A673 (cell line): ENCODE data around the gene TOPAZ1. TPM values are rescaled to one million over a fixed set of nuclear protein-coding genes. Genes with fewer than 3 reads are reported as not detected.

Experiments used
- BruUV-seq: library from RNA; stranded (reverse); fragments of 400-500 nt; replicated peaks from 2 replicates; lab custom pipeline; 2021; lab: Mats Ljungman, UMichigan
- CTCF ChIA-PET: fragments of 300-600 bp; sonication (Branson Sonifier 250); formaldehyde crosslinking; loops from one replicate; lab custom pipeline; 2022; ENCODE audit warnings: antibody characterized with exemption; lab: Charles Lee
- POLR2A ChIA-PET: fragments of 300-600 bp; sonication (Branson Sonifier 250); formaldehyde crosslinking; loops from one replicate; lab custom pipeline; 2022; ENCODE audit warnings: antibody characterized with exemption; ENCODE audit not compliant: low non-redundant PET; lab: Charles Lee
- DNase-seq: peaks from one replicate; pipeline ENCODE4 v3.0.0-alpha.2; 2015; ENCODE audit warnings: low spot score
- H3K27ac ChIP-seq: fragments of 200-600 bp; sonication (generic); 2 replicates; pipeline ENCODE4 v1.5.1; 2016; ENCODE audit warnings: mixed run types, low read depth, mild to moderate bottlenecking, mixed read lengths, antibody characterized with exemption, low read length; ENCODE audit not compliant: poor library complexity, severe bottlenecking
- H3K27me3 ChIP-seq: fragments of 200-600 bp; sonication (generic); replicated peaks from 2 replicates; pipeline ENCODE4 v1.6.1; 2017; ENCODE audit warnings: mixed run types, low read depth, mild to moderate bottlenecking, mixed read lengths, antibody characterized with exemption, low read length; ENCODE audit not compliant: insufficient read depth, poor library complexity
- H3K36me3 ChIP-seq: fragments of 200-600 bp; sonication (generic); 2 replicates; pipeline ENCODE4 v1.6.1; 2016; ENCODE audit warnings: mixed run types, mild to moderate bottlenecking, mixed read lengths, antibody characterized with exemption, low read length; ENCODE audit not compliant: insufficient read depth, poor library complexity, severe bottlenecking
- H3K4me1 ChIP-seq: fragments of 200-600 bp; sonication (generic); 2 replicates; pipeline ENCODE4 v1.6.1; 2017; ENCODE audit warnings: mixed run types, mild to moderate bottlenecking, mixed read lengths, antibody characterized with exemption, low read length; ENCODE audit not compliant: insufficient read depth, poor library complexity, severe bottlenecking
- H3K4me3 ChIP-seq: fragments of 200-600 bp; sonication (generic); 2 replicates; pipeline ENCODE4 v1.5.1; 2016; ENCODE audit warnings: low read depth, mixed run types, mild to moderate bottlenecking, mixed read lengths, low read length; ENCODE audit not compliant: poor library complexity, severe bottlenecking
- H3K9me3 ChIP-seq: fragments of 200-600 bp; sonication (generic); 2 replicates; pipeline ENCODE4 v1.6.1; 2016; ENCODE audit warnings: mixed run types, low read depth, mild to moderate bottlenecking, mixed read lengths, antibody characterized with exemption, low read length; ENCODE audit not compliant: poor library complexity, severe bottlenecking
- CTCF ChIP-seq: fragments of 300-800, 200-600 bp; sonication (generic); conservative IDR thresholded peaks from 2 replicates; pipeline ENCODE4 v1.5.1; 2017; ENCODE audit warnings: low read depth, mild to moderate bottlenecking, antibody characterized with exemption, low read length, moderate library complexity, mixed read lengths
- EZH2 ChIP-seq: fragments of 200-600 bp; sonication (generic); IDR thresholded peaks from 2 replicates; pipeline ENCODE4 v1.6.1; 2017; ENCODE audit warnings: borderline replicate concordance, low read depth, mild to moderate bottlenecking, mixed read lengths, antibody characterized with exemption, low read length; ENCODE audit not compliant: poor library complexity, severe bottlenecking
- intact Hi-C: fragments of 100-400 bp; cut with micrococcal nuclease; formaldehyde crosslinking; loops from one replicate; pipeline ENCODE4 v1.10.0; 2022; ENCODE audit not compliant: unreplicated experiment
- total RNA-seq: library from RNA; stranded (reverse); gene quantifications from 2 replicates; pipeline ENCODE4 v1.2.3, GENCODE V29; 2021

TOPAZ1 gene
- total RNA-seq, 1 experiment from 2014 or later = not detected

GRCh38 chr3:44232407-44232806 is 9.3 kb upstream of the TOPAZ1 start:
- H3K9me3 ChIP-seq = no peaks in the 10 kb centered on the region
- intact Hi-C loops = no loop called here
- H3K27ac ChIP-seq = no peak overlapping the region
- no TSS peak for BruUV-seq
- ChIA-PET POLR2A (no interaction called here), CTCF (no interaction called here)
- no peaks in the 10 kb centered on the region for H3K27me3 ChIP-seq
- H3K4me1 ChIP-seq = no peaks in the 10 kb centered on the region
- H3K36me3 ChIP-seq = no peaks in the 10 kb centered on the region
- no peak for DNase-seq
- H3K4me3 ChIP-seq = no peak overlapping the region
- no peak for TF ChIP-seq CTCF
- no peak for TF ChIP-seq EZH2

GRCh38 chr3:44234648-44235268 is 6.9 kb upstream of the TOPAZ1 start:
- POLR2A ChIA-PET = no interaction called here
- no TSS peak for BruUV-seq
- no peak for TF ChIP-seq EZH2
- no peak for TF ChIP-seq CTCF
- H3K4me1 ChIP-seq = no peaks in the 10 kb centered on the region
- no peaks in the 10 kb centered on the region for H3K36me3 ChIP-seq
- no peak for DNase-seq
- H3K4me3 ChIP-seq = no peak overlapping the region
- CTCF ChIA-PET = no interaction called here
- H3K9me3 ChIP-seq = no peaks in the 10 kb centered on the region
- H3K27ac ChIP-seq = no peak overlapping the region
- no peaks in the 10 kb centered on the region for H3K27me3 ChIP-seq
- intact Hi-C loops = no loop called here

GRCh38 chr3:44235604-44236484 is 5.8 kb upstream of the TOPAZ1 start:
- POLR2A ChIA-PET = no interaction called here
- Histone ChIP-seq H3K4me3 (no peak overlapping the region), H3K4me1 (no peaks in the 10 kb centered on the region), H3K36me3 (no peaks in the 10 kb centered on the region), H3K9me3 (no peaks in the 10 kb centered on the region), H3K27ac (no peak overlapping the region), H3K27me3 (no peaks in the 10 kb centered on the region)
- intact Hi-C loops = no loop called here
- BruUV-seq = no TSS peak
- TF ChIP-seq EZH2 = no peak
- TF ChIP-seq CTCF = peak; percentile 67
- peak; percentile 85 for DNase-seq
- CTCF ChIA-PET = interaction anchor here (0.7 kb wide), 1 partner anchor 693 kb away, joined by 3 read pairs; no protein-coding TSS in a partner anchor
